Caco-2 (cell line): ENCODE measurements around the gene STRAP. TPM values are rescaled to one million over a fixed set of nuclear protein-coding genes. Genes with fewer than 3 reads are reported as not detected.

Source experiments
- BruUV-seq: library from RNA; stranded (reverse); fragments of 400-500 nt; replicated peaks from 2 replicates; lab custom pipeline; 2021; lab: Mats Ljungman, UMichigan
- CTCF ChIA-PET: fragments of 300-600 bp; sonication (Branson Sonifier 250); formaldehyde crosslinking; loops from one replicate; lab custom pipeline; 2022; ENCODE audit warnings: antibody characterized with exemption; lab: Charles Lee
- POLR2A ChIA-PET: fragments of 300-600 bp; sonication (Branson Sonifier 250); formaldehyde crosslinking; loops from one replicate; lab custom pipeline; 2022; ENCODE audit warnings: antibody characterized with exemption; lab: Charles Lee
- DNase-seq, 2 experiments: peaks; one replicate each; pipeline versions ENCODE4 v3.0.0 to v3.0.0-alpha.2; 2020 to 2022
- H3K27me3 ChIP-seq: replicated peaks from 2 replicates; pipeline ENCODE4 v1.6.0; 2011; ENCODE audit warnings: low read length; ENCODE audit not compliant: control insufficient read depth, insufficient read depth
- H3K36me3 ChIP-seq: 2 replicates; pipeline ENCODE4 v1.5.1; 2011; ENCODE audit warnings: low read length; ENCODE audit not compliant: control insufficient read depth, insufficient read depth
- H3K4me1 ChIP-seq: fragments of 250-450 bp; sonication (Bioruptor Pico); 2 replicates; pipeline ENCODE4 v1.5.1; 2020; ENCODE audit warnings: mild to moderate bottlenecking
- H3K4me3 ChIP-seq: 2 replicates; pipeline ENCODE4 v1.5.1; 2011; ENCODE audit warnings: low read depth, mild to moderate bottlenecking, control low read depth, low read length
- H3K9me3 ChIP-seq: fragments of 250-450 bp; sonication (Bioruptor Pico); 2 replicates; pipeline ENCODE4 v1.5.1; 2020; ENCODE audit warnings: mild to moderate bottlenecking, moderate library complexity
- H3K27ac Mint-ChIP-seq: one replicate; pipeline ENCODE4 v1.8.0; 2022; ENCODE audit warnings: mixed read lengths; ENCODE audit not compliant: unreplicated experiment
- H3K27me3 Mint-ChIP-seq: one replicate; pipeline ENCODE4 v1.8.0; 2022; ENCODE audit warnings: mixed read lengths; ENCODE audit not compliant: insufficient read depth, unreplicated experiment
- H3K36me3 Mint-ChIP-seq: one replicate; pipeline ENCODE4 v1.8.0; 2022; ENCODE audit warnings: mild to moderate bottlenecking, mixed read lengths; ENCODE audit not compliant: insufficient read depth, unreplicated experiment
- H3K4me1 Mint-ChIP-seq: one replicate; pipeline ENCODE4 v1.8.0; 2022; ENCODE audit warnings: low read depth, mixed read lengths; ENCODE audit not compliant: unreplicated experiment
- H3K4me3 Mint-ChIP-seq: one replicate; pipeline ENCODE4 v1.8.0; 2022; ENCODE audit warnings: mild to moderate bottlenecking, moderate library complexity, mixed read lengths; ENCODE audit not compliant: unreplicated experiment
- H3K9me3 Mint-ChIP-seq: one replicate; pipeline ENCODE4 v1.8.0; 2022; ENCODE audit warnings: mixed read lengths; ENCODE audit not compliant: unreplicated experiment
- intact Hi-C: fragments of 100-400 bp; cut with micrococcal nuclease; formaldehyde crosslinking; loops from one replicate; pipeline ENCODE4 v1.10.0; 2022; ENCODE audit not compliant: unreplicated experiment
- total RNA-seq: library from RNA; stranded (reverse); gene quantifications from 2 replicates; pipeline ENCODE4 v1.2.3, GENCODE V29; 2022
- TF ChIP-seq, protein P1 (sequence below), 2 experiments: fragments of 200-600 bp in 1 of 2; IDR thresholded peaks; 1 replicate in 1 of 2; 2 replicates in 1 of 2; pipeline versions ENCODE4 v1.5.1 to v1.8.0; 2011 to 2022; ENCODE audit warnings: antibody characterized with exemption in 1 of 2, control low read depth in 1 of 2, inconsistent platforms in 1 of 2, low read depth in 1 of 2, low read length in 1 of 2, mild to moderate bottlenecking in 1 of 2, moderate library complexity in 1 of 2; ENCODE audit not compliant: insufficient read depth in 1 of 2, severe bottlenecking in 1 of 2, unreplicated experiment in 1 of 2

The STRAP gene
- total RNA-seq, 1 experiment from 2014 or later: 246 TPM

DNA sequence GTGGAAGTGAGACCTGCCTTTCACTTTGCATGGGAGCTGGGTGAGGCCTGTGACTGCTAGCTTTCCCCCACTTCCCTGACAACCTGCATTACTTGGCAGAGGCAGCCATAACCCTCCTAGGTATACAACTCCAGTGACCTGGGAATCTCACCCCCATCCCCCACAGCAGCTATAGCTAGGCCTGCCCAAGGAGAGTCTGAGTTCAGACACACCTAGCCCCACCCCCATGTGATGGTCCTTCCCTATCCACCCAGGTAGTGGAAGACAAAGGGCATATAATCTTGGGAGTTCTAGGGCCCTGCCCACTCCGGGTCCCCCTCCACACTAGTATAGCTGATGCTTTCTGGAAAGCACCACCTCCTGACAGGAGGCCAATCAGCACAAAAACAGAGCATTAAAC is 6.3 kb upstream of the STRAP start:
- no peak overlapping the region for H3K27ac Mint-ChIP-seq
- H3K4me1 Mint-ChIP-seq: peaks cover 17% of the 10 kb centered on the region
- H3K27me3 Mint-ChIP-seq: peaks cover 1% of the 10 kb centered on the region
- CTCF ChIA-PET: no interaction called here
- BruUV-seq: no TSS peak
- no peak overlapping the region for H3K4me3 ChIP-seq
- TF ChIP-seq, protein P1, sequence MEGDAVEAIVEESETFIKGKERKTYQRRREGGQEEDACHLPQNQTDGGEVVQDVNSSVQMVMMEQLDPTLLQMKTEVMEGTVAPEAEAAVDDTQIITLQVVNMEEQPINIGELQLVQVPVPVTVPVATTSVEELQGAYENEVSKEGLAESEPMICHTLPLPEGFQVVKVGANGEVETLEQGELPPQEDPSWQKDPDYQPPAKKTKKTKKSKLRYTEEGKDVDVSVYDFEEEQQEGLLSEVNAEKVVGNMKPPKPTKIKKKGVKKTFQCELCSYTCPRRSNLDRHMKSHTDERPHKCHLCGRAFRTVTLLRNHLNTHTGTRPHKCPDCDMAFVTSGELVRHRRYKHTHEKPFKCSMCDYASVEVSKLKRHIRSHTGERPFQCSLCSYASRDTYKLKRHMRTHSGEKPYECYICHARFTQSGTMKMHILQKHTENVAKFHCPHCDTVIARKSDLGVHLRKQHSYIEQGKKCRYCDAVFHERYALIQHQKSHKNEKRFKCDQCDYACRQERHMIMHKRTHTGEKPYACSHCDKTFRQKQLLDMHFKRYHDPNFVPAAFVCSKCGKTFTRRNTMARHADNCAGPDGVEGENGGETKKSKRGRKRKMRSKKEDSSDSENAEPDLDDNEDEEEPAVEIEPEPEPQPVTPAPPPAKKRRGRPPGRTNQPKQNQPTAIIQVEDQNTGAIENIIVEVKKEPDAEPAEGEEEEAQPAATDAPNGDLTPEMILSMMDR (IDR thresholded peaks at IDR 0.05; ENCODE audit: insufficient read depth in 1 of 2, low read depth in 1 of 2, low read length in 1 of 2, severe bottlenecking in 1 of 2, unreplicated experiment in 1 of 2): no peak
- no peaks in the 10 kb centered on the region for H3K9me3 ChIP-seq
- POLR2A ChIA-PET: no interaction called here
- no peaks in the 10 kb centered on the region for H3K27me3 ChIP-seq
- intact Hi-C loops: no loop called here
- H3K36me3 ChIP-seq: no peaks in the 10 kb centered on the region
- H3K4me3 Mint-ChIP-seq: no peak overlapping the region
- peaks cover 9% of the 10 kb centered on the region for H3K9me3 Mint-ChIP-seq
- no peak for DNase-seq
- H3K36me3 Mint-ChIP-seq: no peaks in the 10 kb centered on the region
- H3K4me1 ChIP-seq: peaks cover 3% of the 10 kb centered on the region; the same call in 1 of the 2 replicates

DNA sequence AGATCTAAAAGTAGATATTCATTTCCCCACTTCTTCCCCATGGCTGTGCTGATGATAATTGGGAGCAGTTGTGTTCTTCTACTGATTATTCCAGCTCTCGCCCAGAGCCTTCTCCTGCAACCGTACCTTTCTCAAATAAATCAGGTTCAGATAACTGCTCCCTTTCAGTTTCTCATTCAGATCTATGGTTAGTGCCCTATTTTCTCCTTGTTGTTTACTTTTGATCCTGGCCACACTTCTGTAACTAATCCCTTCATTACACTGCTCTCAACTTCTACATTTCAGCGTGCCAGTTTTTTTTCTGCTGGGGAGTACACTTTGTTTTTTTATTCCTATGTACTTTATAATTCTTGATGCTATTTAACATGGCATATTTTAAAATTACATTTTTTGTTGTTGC is 2.8 kb upstream of the STRAP start:
- POLR2A ChIA-PET: no interaction called here
- H3K27ac Mint-ChIP-seq: no peak overlapping the region
- no TSS peak for BruUV-seq
- H3K4me3 Mint-ChIP-seq: no peak overlapping the region
- no peaks in the 10 kb centered on the region for H3K27me3 Mint-ChIP-seq
- intact Hi-C loops: no loop called here
- peaks cover 9% of the 10 kb centered on the region for H3K9me3 Mint-ChIP-seq
- peaks cover 28% of the 10 kb centered on the region for H3K4me1 Mint-ChIP-seq
- Histone ChIP-seq H3K36me3 (no peaks in the 10 kb centered on the region), H3K27me3 (no peaks in the 10 kb centered on the region), H3K4me1 (peaks cover 16% of the 10 kb centered on the region), H3K9me3 (no peaks in the 10 kb centered on the region), H3K4me3 (no peak overlapping the region)
- DNase-seq: no peak
- TF ChIP-seq, protein P1 (IDR thresholded peaks at IDR 0.05; ENCODE audit: insufficient read depth in 1 of 2, low read depth in 1 of 2, low read length in 1 of 2, severe bottlenecking in 1 of 2, unreplicated experiment in 1 of 2): no peak
- peaks cover 27% of the 10 kb centered on the region for H3K36me3 Mint-ChIP-seq
- CTCF ChIA-PET: interaction anchor here (0.6 kb wide), 1 partner anchor 115 kb away, joined by 3 read pairs; no protein-coding TSS in a partner anchor

DNA sequence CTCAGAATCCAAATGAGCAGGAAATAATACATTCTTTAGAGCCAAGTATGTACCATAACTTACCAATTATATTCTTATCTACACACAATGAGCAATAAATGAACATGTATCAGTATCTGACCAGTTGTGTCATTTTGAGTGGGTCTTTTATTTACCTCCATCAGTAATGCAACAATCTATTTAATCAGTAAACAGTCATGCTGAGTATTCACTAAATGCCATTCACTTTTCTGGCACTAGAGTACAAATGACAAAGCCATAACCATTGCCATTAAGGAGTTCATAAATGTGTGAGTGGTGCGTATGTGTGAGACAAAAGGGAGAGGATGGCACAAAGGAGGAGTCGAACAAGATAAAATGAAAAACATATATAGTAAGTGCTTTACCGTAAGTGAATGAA is 1.5 kb upstream of the STRAP start:
- no peaks in the 10 kb centered on the region for H3K36me3 ChIP-seq
- H3K36me3 Mint-ChIP-seq: peaks cover 39% of the 10 kb centered on the region
- POLR2A ChIA-PET: no interaction called here
- H3K4me3 ChIP-seq: peak overlapping the region; percentile 68
- H3K4me1 ChIP-seq: peaks cover 16% of the 10 kb centered on the region
- H3K4me3 Mint-ChIP-seq: peak overlapping the region; percentile 82
- H3K27me3 Mint-ChIP-seq: no peaks in the 10 kb centered on the region
- intact Hi-C loops: no loop called here
- H3K9me3 ChIP-seq: no peaks in the 10 kb centered on the region
- H3K27ac Mint-ChIP-seq: peak overlapping the region; percentile 13
- H3K9me3 Mint-ChIP-seq: peaks cover 9% of the 10 kb centered on the region
- peaks cover 33% of the 10 kb centered on the region for H3K4me1 Mint-ChIP-seq
- TF ChIP-seq, protein P1 (IDR thresholded peaks at IDR 0.05; ENCODE audit: insufficient read depth in 1 of 2, low read depth in 1 of 2, low read length in 1 of 2, severe bottlenecking in 1 of 2, unreplicated experiment in 1 of 2): peak in 1 of 2 experiments; percentile 13
- no TSS peak for BruUV-seq
- no peaks in the 10 kb centered on the region for H3K27me3 ChIP-seq
- CTCF ChIA-PET: no interaction called here
- DNase-seq: no peak
